ENCODE data around the gene CENPF. TPM values are rescaled to one million over a fixed set of nuclear protein-coding genes. Genes with fewer than 3 reads are reported as not detected.
A peak's percentile ranks its signal among the peaks of the same experiment; 100 is the strongest.

The CENPF gene
- total RNA-seq, 2 experiments from 2014 or later: 173 to 203 TPM

GRCh38 chr1:214637722-214638458, 34.9 kb downstream of the CENPF start:
- CTCF ChIA-PET: interaction anchor here (0.6 to 1.7 kb wide), 7 partner anchors 10 to 942 kb away, joined by 3 to 7 read pairs (median 4); no protein-coding TSS in a partner anchor
- Mint-ChIP-seq H3K36me3 (ENCODE audit: low read depth) (peaks cover 35% of the 10 kb centered on the region), H3K4me1 (peaks cover 19% of the 10 kb centered on the region), H3K27me3 (no peaks in the 10 kb centered on the region), H3K27ac (peak overlapping the region; percentile 76), H3K9me3 (no peaks in the 10 kb centered on the region), H3K4me3 (no peak overlapping the region)
- peak; percentile 44 for DNase-seq
- POLR2A ChIA-PET: no interaction called here

- CTCF ChIA-PET: interaction anchor here (0.7 to 1.4 kb wide), 5 partner anchors 13 to 893 kb away, joined by 3 to 5 read pairs (median 4); no protein-coding TSS in a partner anchor
- Mint-ChIP-seq H3K27ac (peak overlapping the region; percentile 76), H3K27me3 (no peaks in the 10 kb centered on the region), H3K4me1 (peaks cover 16% of the 10 kb centered on the region), H3K9me3 (no peaks in the 10 kb centered on the region), H3K4me3 (peak overlapping the region; percentile 37), H3K36me3 (ENCODE audit: low read depth) (peaks cover 31% of the 10 kb centered on the region)
- POLR2A ChIA-PET: no interaction called here
- no peak for DNase-seq
These were observed 35.4 kb downstream of the CENPF start for GRCh38 chr1:214638459-214638807.

GRCh38 chr1:214638997-214639396, 36.0 kb downstream of the CENPF start:
- H3K4me1 Mint-ChIP-seq: peaks cover 14% of the 10 kb centered on the region
- POLR2A ChIA-PET: no interaction called here
- no peak for DNase-seq
- H3K27me3 Mint-ChIP-seq: no peaks in the 10 kb centered on the region
- H3K4me3 Mint-ChIP-seq: no peak overlapping the region
- peak overlapping the region; percentile 76 for H3K27ac Mint-ChIP-seq
- CTCF ChIA-PET: interaction anchor here (1.1 to 1.4 kb wide), 2 partner anchors 23 to 315 kb away, joined by 4 to 5 read pairs; no protein-coding TSS in a partner anchor
- H3K9me3 Mint-ChIP-seq: no peaks in the 10 kb centered on the region
- peaks cover 30% of the 10 kb centered on the region for H3K36me3 Mint-ChIP-seq (ENCODE audit: low read depth)

GRCh38 chr1:214640431-214641213, 37.6 kb downstream of the CENPF start:
- Mint-ChIP-seq H3K9me3 (peaks cover 3% of the 10 kb centered on the region), H3K4me3 (no peak overlapping the region), H3K36me3 (ENCODE audit: low read depth) (peaks cover 34% of the 10 kb centered on the region), H3K27ac (no peak overlapping the region), H3K4me1 (peaks cover 20% of the 10 kb centered on the region), H3K27me3 (no peaks in the 10 kb centered on the region)
- DNase-seq: peak; percentile 25
- POLR2A ChIA-PET: interaction anchor here (0.7 kb wide), 1 partner anchor 225 kb away, joined by 3 read pairs; no protein-coding TSS in a partner anchor
- CTCF ChIA-PET: no interaction called here

GRCh38 chr1:214641214-214641895, 38.4 kb downstream of the CENPF start:
- no peak overlapping the region for H3K27ac Mint-ChIP-seq
- POLR2A ChIA-PET: no interaction called here
- CTCF ChIA-PET: interaction anchor here (1.5 kb wide), 2 partner anchors 10 to 14 kb away, joined by 3 to 4 read pairs; no protein-coding TSS in a partner anchor
- peaks cover 3% of the 10 kb centered on the region for H3K9me3 Mint-ChIP-seq
- no peak for DNase-seq
- peaks cover 36% of the 10 kb centered on the region for H3K36me3 Mint-ChIP-seq (ENCODE audit: low read depth)
- no peaks in the 10 kb centered on the region for H3K27me3 Mint-ChIP-seq
- no peak overlapping the region for H3K4me3 Mint-ChIP-seq
- H3K4me1 Mint-ChIP-seq: peaks cover 17% of the 10 kb centered on the region

- no peak overlapping the region for H3K4me3 Mint-ChIP-seq
- peaks cover 42% of the 10 kb centered on the region for H3K36me3 Mint-ChIP-seq (ENCODE audit: low read depth)
- ChIA-PET CTCF (interaction anchor here (1.0 to 1.5 kb wide), 3 partner anchors 16 to 226 kb away, joined by 3 to 4 read pairs (median 4); no protein-coding TSS in a partner anchor), POLR2A (no interaction called here)
- peaks cover 19% of the 10 kb centered on the region for H3K4me1 Mint-ChIP-seq
- H3K9me3 Mint-ChIP-seq: peaks cover 3% of the 10 kb centered on the region
- no peak overlapping the region for H3K27ac Mint-ChIP-seq
- no peaks in the 10 kb centered on the region for H3K27me3 Mint-ChIP-seq
- DNase-seq: no peak
These were observed 40.0 kb downstream of the CENPF start for GRCh38 chr1:214643030-214643429.

GRCh38 chr1:214645712-214646111, 42.7 kb downstream of the CENPF start:
- no peak overlapping the region for H3K4me3 Mint-ChIP-seq
- H3K4me1 Mint-ChIP-seq: peaks cover 20% of the 10 kb centered on the region
- ChIA-PET POLR2A (no interaction called here), CTCF (interaction anchor here (0.7 to 1.8 kb wide), 6 partner anchors 9 to 314 kb away, joined by 3 to 6 read pairs (median 5); no protein-coding TSS in a partner anchor)
- peak overlapping the region; percentile 67 for H3K27ac Mint-ChIP-seq
- H3K27me3 Mint-ChIP-seq: no peaks in the 10 kb centered on the region
- peaks cover 67% of the 10 kb centered on the region for H3K36me3 Mint-ChIP-seq (ENCODE audit: low read depth)
- peaks cover 3% of the 10 kb centered on the region for H3K9me3 Mint-ChIP-seq
- DNase-seq: no peak

GRCh38 chr1:214648801-214649200, 45.8 kb downstream of the CENPF start:
- H3K27me3 Mint-ChIP-seq: no peaks in the 10 kb centered on the region
- peaks cover 18% of the 10 kb centered on the region for H3K4me1 Mint-ChIP-seq
- H3K36me3 Mint-ChIP-seq (ENCODE audit: low read depth): peaks cover 85% of the 10 kb centered on the region
- CTCF ChIA-PET: interaction anchor here (4.3 kb wide), 1 partner anchor 11 kb away, joined by 14 read pairs; no protein-coding TSS in a partner anchor
- no peak for DNase-seq
- peaks cover 3% of the 10 kb centered on the region for H3K9me3 Mint-ChIP-seq
- no peak overlapping the region for H3K4me3 Mint-ChIP-seq
- POLR2A ChIA-PET: no interaction called here
- peak overlapping the region; percentile 33 for H3K27ac Mint-ChIP-seq

GRCh38 chr1:214649607-214650006, 46.6 kb downstream of the CENPF start:
- POLR2A ChIA-PET: no interaction called here
- no peak for DNase-seq
- Mint-ChIP-seq H3K4me1 (peaks cover 16% of the 10 kb centered on the region), H3K9me3 (peaks cover 3% of the 10 kb centered on the region), H3K27ac (no peak overlapping the region), H3K4me3 (no peak overlapping the region), H3K36me3 (ENCODE audit: low read depth) (peaks cover 86% of the 10 kb centered on the region), H3K27me3 (no peaks in the 10 kb centered on the region)
- CTCF ChIA-PET: interaction anchor here (4.3 kb wide), 1 partner anchor 10 kb away, joined by 14 read pairs; no protein-coding TSS in a partner anchor

- CTCF ChIA-PET: interaction anchor here (0.9 to 4.3 kb wide), 4 partner anchors 9 to 46 kb away, joined by 3 to 14 read pairs (median 3); no protein-coding TSS in a partner anchor
These were observed 47.7 kb downstream of the CENPF start for GRCh38 chr1:214650664-214651063.

GRCh38 chr1:214657299-214657698, 54.3 kb downstream of the CENPF start:
- ChIA-PET POLR2A (interaction anchor here (0.7 kb wide), 1 partner anchor 1035 kb away, joined by 3 read pairs; no protein-coding TSS in a partner anchor), CTCF (interaction anchor here (1.8 kb wide), 1 partner anchor 12 kb away, joined by 6 read pairs; no protein-coding TSS in a partner anchor)
- DNase-seq: no peak
- Mint-ChIP-seq H3K4me3 (no peak overlapping the region), H3K27me3 (no peaks in the 10 kb centered on the region), H3K27ac (no peak overlapping the region), H3K4me1 (no peaks in the 10 kb centered on the region), H3K9me3 (no peaks in the 10 kb centered on the region), H3K36me3 (ENCODE audit: low read depth) (peaks cover 76% of the 10 kb centered on the region)

More at GRCh38 chr1:214650664-214651063, 47.7 kb downstream of the CENPF start:
- Mint-ChIP-seq H3K4me1 (peaks cover 9% of the 10 kb centered on the region), H3K27me3 (no peaks in the 10 kb centered on the region), H3K36me3 (ENCODE audit: low read depth) (peaks cover 86% of the 10 kb centered on the region), H3K27ac (no peak overlapping the region), H3K4me3 (no peak overlapping the region), H3K9me3 (no peaks in the 10 kb centered on the region)
- POLR2A ChIA-PET: no interaction called here
- DNase-seq: no peak

GRCh38 chr1:214658175-214658574, 55.2 kb downstream of the CENPF start:
- Mint-ChIP-seq H3K9me3 (no peaks in the 10 kb centered on the region), H3K4me1 (no peaks in the 10 kb centered on the region), H3K27ac (no peak overlapping the region), H3K4me3 (no peak overlapping the region), H3K36me3 (ENCODE audit: low read depth) (peaks cover 75% of the 10 kb centered on the region), H3K27me3 (no peaks in the 10 kb centered on the region)
- no peak for DNase-seq
- ChIA-PET POLR2A (interaction anchor here (0.7 kb wide), 1 partner anchor 1034 kb away, joined by 3 read pairs; no protein-coding TSS in a partner anchor), CTCF (no interaction called here)

Data from activated CD4-positive, alpha-beta T cell treated with anti-CD3 and anti-CD28 coated beads, Interleukin-2, amount 10 ng/mL, durations not matched to agents 7 days and 5 days (primary cell).